ENCODE data around the gene SORBS2.

Gene SORBS2

DNA sequence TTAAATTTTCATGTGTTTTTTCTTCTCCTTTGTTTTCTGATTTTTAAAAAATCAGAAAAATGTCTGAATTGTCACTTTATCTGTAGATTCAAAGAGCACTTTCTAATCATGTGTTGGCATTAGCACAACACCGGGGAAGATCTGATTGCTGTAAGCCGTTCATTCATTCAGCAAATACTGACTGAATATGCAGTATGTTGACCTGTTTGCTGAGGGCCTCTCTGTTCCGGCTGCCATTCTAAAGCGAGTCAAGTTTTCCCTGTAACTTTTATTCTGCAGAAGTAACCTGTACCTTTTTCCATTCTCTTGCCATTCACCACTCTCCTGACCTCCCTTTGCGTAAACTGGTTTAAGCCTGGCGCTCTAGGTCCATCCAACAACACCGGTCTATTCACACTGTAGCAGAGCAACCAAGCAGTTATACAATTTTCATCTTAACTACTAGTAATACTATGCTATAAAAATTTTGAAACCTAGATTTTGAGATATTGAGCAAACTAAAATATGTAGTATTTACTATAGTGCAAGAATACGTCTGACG is 6.7 kb downstream of the SORBS2 start:
- DNase-seq (ENCODE audit: low read depth): no peak

DNA sequence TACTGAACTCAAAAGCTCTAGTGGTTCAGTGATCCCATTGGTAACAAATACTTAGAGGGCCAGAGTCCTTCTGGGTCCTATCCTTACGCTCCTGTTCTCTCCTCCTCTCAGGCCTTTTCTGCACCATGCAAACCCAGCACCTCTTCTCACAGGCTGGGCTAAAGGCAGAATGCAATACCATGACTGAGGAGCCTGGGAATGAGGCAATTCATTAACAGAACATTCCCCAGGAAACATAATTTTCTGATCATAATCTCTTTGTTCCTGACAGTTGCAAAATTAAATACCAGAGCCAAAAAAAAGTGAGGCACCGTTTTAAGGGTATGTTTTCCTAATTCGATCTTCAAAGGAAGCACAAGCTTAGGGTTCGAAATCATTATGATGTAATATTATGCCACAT is 9.0 kb downstream of the SORBS2 start:
- DNase-seq (ENCODE audit: low read depth): no peak

DNA sequence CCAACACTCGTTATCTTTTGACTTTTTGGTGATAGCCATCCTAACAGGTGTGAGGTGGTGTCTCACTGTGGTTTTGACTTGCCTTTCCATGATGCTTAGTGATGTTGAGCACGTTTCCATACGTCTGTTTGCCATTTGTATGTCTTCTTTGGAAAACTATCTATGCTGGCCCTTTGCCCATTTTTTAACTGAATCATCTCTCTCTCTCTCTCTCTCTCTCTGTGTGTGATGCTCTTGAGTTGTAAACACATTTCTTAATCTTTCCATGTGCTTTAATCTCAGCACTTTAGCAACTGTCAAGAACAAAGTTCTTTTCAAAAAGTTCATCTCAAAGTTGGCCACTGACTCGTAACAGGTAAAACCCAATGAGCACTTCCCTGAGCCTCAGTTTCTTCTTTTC is 10.5 kb downstream of the SORBS2 start:
- DNase-seq (ENCODE audit: low read depth): no peak

DNA sequence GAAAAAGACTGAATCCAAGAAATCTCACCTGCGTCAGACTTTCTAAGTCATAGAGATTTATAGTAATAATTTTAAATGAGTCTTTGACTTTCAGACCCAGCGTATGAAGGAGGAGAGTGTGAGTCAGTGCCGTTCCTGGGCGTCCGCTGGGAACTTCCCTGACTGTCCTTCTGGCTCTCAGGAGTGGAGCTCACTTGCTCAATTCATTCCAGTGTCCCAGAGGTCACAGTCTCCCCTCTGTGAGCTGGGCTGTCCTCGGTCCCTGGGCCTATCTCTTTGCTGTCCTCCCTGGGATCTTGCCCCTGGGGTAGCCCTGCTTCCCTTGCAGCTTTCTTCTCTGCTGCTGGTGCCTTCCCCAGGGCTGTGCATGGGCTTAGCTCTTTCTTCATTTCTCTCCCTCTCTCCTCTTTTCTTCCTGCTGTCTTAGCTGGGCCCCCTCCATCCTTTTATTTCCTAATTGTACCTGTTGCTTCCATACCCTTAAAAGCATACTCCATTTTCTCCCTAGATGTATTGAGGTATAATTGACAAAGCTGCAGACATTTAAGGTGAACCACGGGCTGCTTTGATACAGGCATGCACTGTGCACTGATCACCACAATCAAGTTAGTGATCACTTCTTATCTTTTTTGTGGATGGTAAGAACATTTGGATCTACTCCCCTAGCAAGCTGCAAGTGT is 11.6 kb downstream of the SORBS2 start:
- no peak for DNase-seq (ENCODE audit: low read depth)

- DNase-seq (ENCODE audit: low read depth): no peak
Measured at GRCh38 chr4:185799442-185799841, 12.6 kb downstream of the SORBS2 start.

DNA sequence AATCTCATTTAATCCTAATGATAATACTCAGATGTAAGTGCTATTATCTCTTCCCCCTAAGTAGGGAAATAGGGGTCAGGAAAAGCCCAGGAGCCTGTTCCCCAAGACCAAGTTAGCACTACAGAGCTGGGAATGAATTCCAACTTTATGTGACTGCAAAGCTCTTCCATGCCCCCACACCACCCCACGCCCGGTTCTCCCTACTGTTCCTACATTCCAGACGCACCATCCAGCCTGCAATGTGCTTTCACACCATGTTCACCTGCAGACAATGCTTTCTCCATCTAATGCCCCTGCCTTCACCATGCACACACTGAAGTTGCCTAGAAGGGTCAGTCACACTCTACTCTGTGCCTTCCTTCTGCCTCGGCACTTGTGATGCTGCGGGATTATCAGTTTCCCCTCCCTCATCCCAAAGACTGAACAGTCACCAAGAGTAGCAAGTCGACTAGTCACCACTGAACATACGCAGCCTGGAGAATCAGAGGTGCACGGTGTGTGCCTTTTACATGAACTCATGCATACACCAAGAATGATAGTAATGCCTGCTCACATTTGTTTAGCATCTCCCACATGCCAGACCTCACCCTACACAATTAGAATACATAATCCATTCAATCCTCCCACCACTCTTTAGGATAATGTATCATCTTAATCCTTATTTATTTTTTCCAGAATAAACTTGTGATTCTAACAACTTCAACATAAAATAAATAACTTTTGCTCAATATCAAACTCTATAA is 14.2 kb downstream of the SORBS2 start:
- no peak for DNase-seq (ENCODE audit: low read depth)

DNA sequence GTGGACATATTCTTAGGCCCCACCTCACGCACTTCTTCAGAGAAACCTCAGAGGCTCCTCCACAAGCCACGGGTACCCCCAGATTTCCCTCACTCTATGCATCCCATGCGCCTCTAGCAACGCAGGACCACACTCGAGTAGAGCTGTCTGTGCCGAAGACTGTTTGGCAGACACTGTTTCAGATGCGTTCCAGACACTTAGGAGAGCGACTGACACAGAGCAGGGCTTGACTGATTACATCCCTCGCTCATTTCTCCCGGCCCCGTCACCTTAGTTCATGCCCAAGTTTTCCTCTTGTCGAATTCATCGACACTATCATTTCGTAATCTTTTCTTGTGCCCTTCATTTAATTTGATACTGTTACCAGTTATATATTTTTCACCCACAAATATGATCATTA is 15.0 kb downstream of the SORBS2 start:
- DNase-seq (ENCODE audit: low read depth): no peak

DNA sequence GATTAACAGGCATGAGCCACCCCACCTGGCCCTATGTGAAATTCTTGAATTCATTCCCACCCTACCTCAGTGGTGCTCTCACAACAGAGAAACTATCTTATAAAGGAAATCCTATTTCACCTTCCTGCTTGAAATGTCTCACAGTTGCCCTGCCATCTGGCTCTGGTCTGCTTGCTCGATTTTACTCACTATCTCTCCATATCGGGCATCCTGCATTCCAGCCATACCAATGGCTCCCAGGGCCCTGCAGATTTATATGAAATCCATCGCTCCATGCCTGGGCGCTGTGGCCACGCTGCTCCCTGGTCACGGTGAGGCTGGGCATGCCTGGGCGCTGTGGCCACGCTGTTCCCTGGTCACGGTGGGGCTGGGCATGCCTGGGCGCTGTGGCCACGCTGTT is 15.8 kb downstream of the SORBS2 start:
- DNase-seq (ENCODE audit: low read depth): no peak

- no peak for DNase-seq (ENCODE audit: low read depth)
Measured at GRCh38 chr4:185794637-185795036, 17.4 kb downstream of the SORBS2 start.

GRCh38 chr4:185793716-185794115 is 18.3 kb downstream of the SORBS2 start:
- no peak for DNase-seq (ENCODE audit: low read depth)

- no peak for DNase-seq (ENCODE audit: low read depth)
Measured at GRCh38 chr4:185793116-185793485, 18.9 kb downstream of the SORBS2 start.

DNA sequence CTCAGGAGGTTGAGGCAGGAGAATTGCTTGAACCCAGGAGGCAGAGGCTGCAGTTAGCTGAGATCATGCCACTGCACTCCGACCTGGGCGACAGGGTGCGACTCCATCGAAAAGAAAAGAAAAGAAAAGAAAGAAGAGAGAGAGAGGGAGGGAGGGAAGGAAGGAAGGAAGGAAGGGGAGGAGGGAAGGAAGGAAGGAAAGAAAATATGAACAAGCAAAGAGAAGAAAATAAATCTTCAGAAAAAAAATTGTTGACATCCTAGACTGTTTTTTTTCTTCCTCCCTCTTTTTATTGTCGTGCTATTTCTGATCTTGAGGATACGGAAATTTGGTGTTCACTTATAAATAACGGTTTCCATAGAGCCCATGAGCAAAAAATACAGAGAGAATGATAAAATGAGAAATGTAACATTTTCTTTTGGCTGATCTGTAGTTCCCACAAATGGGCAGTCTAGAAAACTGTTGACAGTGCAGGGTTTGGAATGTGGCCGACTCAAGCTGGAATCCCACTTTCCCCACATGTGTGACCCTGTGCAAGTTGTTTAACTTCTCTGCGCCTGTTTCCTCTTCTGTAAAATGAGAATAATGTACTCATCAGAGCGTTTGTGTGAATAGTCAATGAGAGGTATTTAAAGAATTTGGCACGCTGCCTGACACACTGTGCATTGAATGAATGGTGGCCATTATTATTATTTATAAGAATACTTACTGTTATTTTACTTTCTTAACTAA is 19.4 kb downstream of the SORBS2 start:
- peak; percentile 97 for DNase-seq (ENCODE audit: low read depth)

- no peak for DNase-seq (ENCODE audit: low read depth)
Measured at GRCh38 chr4:185787926-185788679, 23.9 kb downstream of the SORBS2 start.

DNA sequence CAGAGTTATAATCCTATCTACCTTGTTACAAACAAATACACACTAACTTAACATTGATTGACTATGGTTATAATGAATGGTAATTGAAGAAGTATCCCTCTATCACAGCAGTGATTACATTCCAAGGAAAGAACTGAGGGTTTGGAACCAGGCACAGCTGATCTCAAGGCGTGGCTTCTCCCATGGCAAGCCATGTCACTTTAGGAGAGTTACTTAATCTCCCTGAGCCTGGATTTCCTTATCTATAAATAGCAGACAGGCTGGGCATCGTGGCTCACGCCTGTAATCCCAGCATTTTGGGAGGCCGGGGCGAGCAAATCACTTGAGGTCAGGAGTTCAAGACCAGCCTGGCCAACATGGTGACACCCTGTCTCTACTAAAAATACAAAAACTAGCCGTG is 25.6 kb downstream of the SORBS2 start:
- DNase-seq (ENCODE audit: low read depth): no peak

- no peak for DNase-seq (ENCODE audit: low read depth)
Measured at GRCh38 chr4:185783574-185783973, 28.4 kb downstream of the SORBS2 start.

DNA sequence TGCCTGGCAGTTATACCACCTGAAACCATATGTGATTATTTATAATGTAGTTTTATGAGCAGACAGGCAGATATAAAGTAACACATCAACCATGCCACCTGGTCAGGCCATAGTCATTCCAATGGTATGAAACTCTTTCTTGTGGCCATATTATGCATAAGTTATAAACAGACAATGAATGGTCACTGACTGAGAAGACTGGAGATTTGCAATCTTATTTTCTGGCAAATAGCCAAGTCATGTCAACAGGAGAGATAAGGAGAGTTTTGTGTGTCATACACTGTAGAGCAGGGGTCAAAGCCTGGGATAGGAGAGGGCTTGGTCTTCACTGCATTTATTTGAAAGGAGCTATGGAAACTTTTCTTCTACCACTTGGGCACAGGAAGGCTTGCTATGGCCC is 29.5 kb downstream of the SORBS2 start:
- no peak for DNase-seq (ENCODE audit: low read depth)

GRCh38 chr4:185781555-185782215 is 30.3 kb downstream of the SORBS2 start:
- DNase-seq (ENCODE audit: low read depth): no peak

DNA sequence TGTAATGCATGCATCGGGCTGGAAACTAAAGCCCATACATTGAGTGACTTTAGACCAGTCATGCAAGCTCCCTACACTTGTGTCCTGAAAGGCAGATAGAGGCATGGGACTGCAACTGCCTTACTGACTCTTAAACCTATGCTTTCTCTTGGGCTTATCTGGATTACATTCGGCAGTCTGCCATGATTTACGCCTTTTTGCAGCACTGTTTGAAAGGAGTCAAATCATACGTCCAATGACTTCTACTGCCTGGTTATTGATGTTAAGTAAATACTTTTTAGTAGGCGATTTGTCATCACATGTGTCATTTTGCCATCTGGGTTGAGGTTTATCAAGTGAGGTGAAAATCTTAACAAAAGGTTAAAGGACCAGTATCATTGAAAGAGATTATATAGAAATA is 31.5 kb downstream of the SORBS2 start:
- DNase-seq (ENCODE audit: low read depth): no peak

GRCh38 chr4:185779517-185779916 is 32.5 kb downstream of the SORBS2 start:
- no peak for DNase-seq (ENCODE audit: low read depth)

DNA sequence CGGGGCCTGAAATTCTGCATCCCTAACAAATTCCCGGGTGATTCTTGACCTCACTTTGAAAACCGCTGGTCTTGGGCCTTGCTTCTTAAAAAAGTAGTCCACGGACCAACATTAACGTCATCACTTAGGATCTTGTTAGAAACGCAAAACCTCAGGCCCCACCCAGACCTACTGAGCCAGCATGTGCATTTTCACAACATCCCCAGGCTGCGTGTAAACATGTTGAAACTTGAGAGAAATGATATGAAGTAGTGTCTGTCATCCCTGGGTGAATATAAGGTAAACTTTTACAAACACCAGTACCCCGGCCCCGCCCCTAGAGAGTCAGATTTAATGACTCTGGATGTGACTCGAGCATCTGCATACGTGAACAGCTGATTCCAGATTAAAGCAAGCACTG is 33.7 kb downstream of the SORBS2 start:
- DNase-seq (ENCODE audit: low read depth): no peak

GRCh38 chr4:185775792-185776555 is 36.0 kb downstream of the SORBS2 start:
- DNase-seq (ENCODE audit: low read depth): no peak
